ENCODE data around the gene NELFCD. TPM values are rescaled to one million over a fixed set of nuclear protein-coding genes. Genes with fewer than 3 reads are reported as not detected.

The NELFCD gene, protein sequence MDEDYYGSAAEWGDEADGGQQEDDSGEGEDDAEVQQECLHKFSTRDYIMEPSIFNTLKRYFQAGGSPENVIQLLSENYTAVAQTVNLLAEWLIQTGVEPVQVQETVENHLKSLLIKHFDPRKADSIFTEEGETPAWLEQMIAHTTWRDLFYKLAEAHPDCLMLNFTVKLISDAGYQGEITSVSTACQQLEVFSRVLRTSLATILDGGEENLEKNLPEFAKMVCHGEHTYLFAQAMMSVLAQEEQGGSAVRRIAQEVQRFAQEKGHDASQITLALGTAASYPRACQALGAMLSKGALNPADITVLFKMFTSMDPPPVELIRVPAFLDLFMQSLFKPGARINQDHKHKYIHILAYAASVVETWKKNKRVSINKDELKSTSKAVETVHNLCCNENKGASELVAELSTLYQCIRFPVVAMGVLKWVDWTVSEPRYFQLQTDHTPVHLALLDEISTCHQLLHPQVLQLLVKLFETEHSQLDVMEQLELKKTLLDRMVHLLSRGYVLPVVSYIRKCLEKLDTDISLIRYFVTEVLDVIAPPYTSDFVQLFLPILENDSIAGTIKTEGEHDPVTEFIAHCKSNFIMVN
- 40.7 and 44.1 TPM in 2 replicates for polyA plus RNA-seq (2013)

DNA sequence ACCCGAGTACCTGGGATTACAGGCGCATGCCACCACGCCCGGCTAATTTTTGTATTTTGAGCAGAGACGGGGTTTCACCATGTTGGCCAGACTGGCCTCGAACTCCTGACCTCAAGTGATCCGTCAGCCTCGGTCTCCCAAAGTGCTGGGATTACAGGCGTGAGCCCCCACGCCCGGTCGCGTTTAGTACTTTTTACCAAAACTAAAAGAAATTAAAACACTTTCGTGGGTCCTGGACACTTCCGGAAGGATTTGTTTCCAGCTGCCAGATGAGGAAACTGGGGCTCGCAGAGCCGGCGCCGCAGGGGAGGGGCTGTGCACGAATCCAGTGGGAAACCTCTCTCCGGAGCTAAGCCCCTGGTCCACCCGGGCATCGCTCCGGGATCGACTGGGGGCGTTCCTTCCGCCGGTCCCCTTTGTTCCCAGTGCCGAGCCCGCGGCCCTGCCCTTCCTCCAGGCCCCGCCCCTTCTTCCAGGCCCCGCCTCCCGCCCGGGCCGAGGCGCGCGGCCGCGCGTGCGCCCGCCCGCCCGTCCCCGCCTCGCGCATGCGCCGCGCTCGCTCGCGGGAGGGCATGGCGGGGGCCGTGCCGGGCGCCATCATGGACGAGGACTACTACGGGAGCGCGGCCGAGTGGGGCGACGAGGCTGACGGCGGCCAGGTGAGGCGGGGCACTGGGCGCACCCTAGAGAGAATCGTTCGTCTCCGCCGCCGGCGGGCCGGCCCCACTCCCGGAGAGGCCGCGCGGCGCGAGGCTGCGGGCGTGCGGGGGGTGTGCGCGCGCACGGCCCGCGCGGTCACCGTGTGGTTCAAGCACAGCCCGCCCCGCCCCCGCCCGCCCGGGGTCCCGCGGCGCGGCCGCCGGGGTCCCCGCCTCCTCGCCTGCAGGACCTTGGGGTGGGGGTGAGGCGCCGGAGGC lies at the start of gene NELFCD:
NELFCD (plus strand) TSS at position 546 of the 917 bp plus-strand sequence; CDS start at position 600, 54 bp downstream.
- Histone ChIP-seq H3K9ac (ENCODE audit: low read length) (peak within 1 kb of the TSS; percentile 85), H4K12ac (ENCODE audit: low read depth, low read length) (peak within 1 kb of the TSS; percentile 97), H3K4ac (ENCODE audit: low read depth, low read length) (peak within 1 kb of the TSS; percentile 80), H3K27ac (ENCODE audit: low read depth, low read length) (peak within 1 kb of the TSS; percentile 72), H2AK5ac (ENCODE audit: low read length) (no peak within 1 kb of the TSS), H2BK5ac (ENCODE audit: low read depth, low read length, poor library complexity) (peak within 1 kb of the TSS; percentile 98), H4K8ac (ENCODE audit: low read depth, low read length) (peak within 1 kb of the TSS; percentile 99), H3K4me3 (ENCODE audit: low read depth, low read length) (peak within 1 kb of the TSS; percentile 86), H3K36me3 (ENCODE audit: control insufficient read depth in 1 of 2, insufficient read depth in 2 of 2, low read length in 2 of 2) (no peaks in the 10 kb centered on the region), H3K14ac (ENCODE audit: low read length) (peak within 1 kb of the TSS; percentile 98), H4K91ac (ENCODE audit: low read depth, low read length) (peak within 1 kb of the TSS; percentile 99), H2BK12ac (ENCODE audit: low read length) (no peak within 1 kb of the TSS), H3K4me2 (ENCODE audit: low read length) (peak within 1 kb of the TSS; percentile 99), H3K9me3 (ENCODE audit: insufficient read depth, low read depth, low read length) (peaks cover 2% of the 10 kb centered on the region), H2AFZ (ENCODE audit: insufficient read depth, low read length, poor library complexity) (peak within 1 kb of the TSS; percentile 98), H3K18ac (ENCODE audit: low read length) (peak within 1 kb of the TSS; percentile 99), H2BK120ac (ENCODE audit: insufficient read depth, low read length, poor library complexity) (peak within 1 kb of the TSS; percentile 99), H3K4me1 (ENCODE audit: control insufficient read depth in 1 of 2, insufficient read depth in 2 of 2, low read length in 2 of 2) (peaks cover 3 to 13% of the 10 kb centered on the region in 2 experiments), H3K79me1 (ENCODE audit: low read length) (peaks cover 9% of the 10 kb centered on the region), H3K79me2 (ENCODE audit: control insufficient read depth, insufficient read depth, low read length, poor library complexity) (peaks cover 6% of the 10 kb centered on the region), H3K23ac (ENCODE audit: low read length) (no peak within 1 kb of the TSS), H3K27me3 (ENCODE audit: insufficient read depth, low read length) (no peaks in the 10 kb centered on the region)
- no CpG with 5 or more reads among the region's 109 CpGs for WGBS (ENCODE audit: extremely low coverage, insufficient coverage, insufficient read length)
- peak; percentile 74 to 93 for DNase-seq

DNA sequence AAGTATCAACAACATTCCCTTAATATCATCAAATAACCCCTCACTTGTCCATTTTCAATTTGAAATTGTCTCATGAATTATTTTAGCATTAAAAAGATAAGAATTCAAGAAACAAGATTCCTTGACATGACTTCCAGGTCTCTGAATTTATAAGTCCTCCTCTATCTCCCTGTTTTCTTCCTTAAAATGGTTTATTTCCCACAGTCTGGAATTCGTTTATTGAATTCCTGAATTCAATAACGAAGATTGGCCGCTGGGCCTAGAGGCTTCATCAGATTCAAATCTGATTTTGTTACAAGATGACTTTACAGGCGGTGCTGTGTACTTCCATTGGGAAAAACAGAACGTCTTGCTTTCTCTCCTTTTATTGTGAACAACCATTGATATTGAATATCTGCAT lies 48.9 kb upstream of the NELFCD start:
- no peak overlapping the region for H3K14ac ChIP-seq (ENCODE audit: low read length)

DNA sequence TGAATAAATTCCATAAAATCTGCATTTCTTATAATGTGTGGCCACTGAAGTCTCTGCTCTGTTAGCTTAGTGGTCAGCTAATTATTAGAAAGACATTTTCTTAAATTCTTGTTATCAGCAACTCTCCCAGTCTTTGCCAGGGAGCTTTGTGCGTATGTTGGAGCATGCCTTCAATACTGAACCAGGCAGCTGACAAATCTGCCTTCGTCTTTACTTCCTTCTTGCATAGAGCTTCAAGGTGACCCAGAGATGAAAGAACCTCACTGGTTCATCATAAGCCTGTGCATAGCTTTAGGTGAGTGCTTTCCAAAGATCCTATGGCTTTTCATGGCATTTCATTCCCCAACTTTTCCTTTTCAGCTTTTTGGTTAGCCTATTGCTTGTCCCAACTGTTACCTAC lies 43.0 kb upstream of the NELFCD start:
- Histone ChIP-seq H3K79me2 (ENCODE audit: control insufficient read depth, insufficient read depth, low read length, poor library complexity) (no peaks in the 10 kb centered on the region), H3K36me3 (ENCODE audit: control insufficient read depth in 1 of 2, insufficient read depth in 2 of 2, low read length in 2 of 2) (no peaks in the 10 kb centered on the region)
- WGBS (ENCODE audit: extremely low coverage, insufficient coverage, insufficient read length) = no CpG with 5 or more reads among the region's 2 CpGs

More for the DNA sequence above, 48.9 kb upstream of the NELFCD start:
- Histone ChIP-seq H2BK12ac (ENCODE audit: low read length) (no peak overlapping the region), H3K79me2 (ENCODE audit: control insufficient read depth, insufficient read depth, low read length, poor library complexity) (no peaks in the 10 kb centered on the region), H4K8ac (ENCODE audit: low read depth, low read length) (no peak overlapping the region), H2AFZ (ENCODE audit: insufficient read depth, low read length, poor library complexity) (no peak overlapping the region), H3K23ac (ENCODE audit: low read length) (no peak overlapping the region), H3K4me3 (ENCODE audit: low read depth, low read length) (no peak overlapping the region), H3K79me1 (ENCODE audit: low read length) (no peaks in the 10 kb centered on the region), H4K12ac (ENCODE audit: low read depth, low read length) (no peak overlapping the region), H3K4me2 (ENCODE audit: low read length) (no peak overlapping the region), H2BK120ac (ENCODE audit: insufficient read depth, low read length, poor library complexity) (no peak overlapping the region), H2BK5ac (ENCODE audit: low read depth, low read length, poor library complexity) (no peak overlapping the region), H4K91ac (ENCODE audit: low read depth, low read length) (no peak overlapping the region), H3K27ac (ENCODE audit: low read depth, low read length) (no peak overlapping the region), H3K18ac (ENCODE audit: low read length) (no peak overlapping the region), H3K36me3 (ENCODE audit: control insufficient read depth in 1 of 2, insufficient read depth in 2 of 2, low read length in 2 of 2) (no peaks in the 10 kb centered on the region), H3K27me3 (ENCODE audit: insufficient read depth, low read length) (no peaks in the 10 kb centered on the region), H2AK5ac (ENCODE audit: low read length) (no peak overlapping the region), H3K9me3 (ENCODE audit: insufficient read depth, low read depth, low read length) (no peaks in the 10 kb centered on the region), H3K9ac (ENCODE audit: low read length) (no peak overlapping the region), H3K4me1 (ENCODE audit: control insufficient read depth in 1 of 2, insufficient read depth in 2 of 2, low read length in 2 of 2) (no peaks in the 10 kb centered on the region), H3K4ac (ENCODE audit: low read depth, low read length) (no peak overlapping the region)
- no CpG with 5 or more reads among the region's 5 CpGs for WGBS (ENCODE audit: extremely low coverage, insufficient coverage, insufficient read length)
- DNase-seq = no peak

DNA sequence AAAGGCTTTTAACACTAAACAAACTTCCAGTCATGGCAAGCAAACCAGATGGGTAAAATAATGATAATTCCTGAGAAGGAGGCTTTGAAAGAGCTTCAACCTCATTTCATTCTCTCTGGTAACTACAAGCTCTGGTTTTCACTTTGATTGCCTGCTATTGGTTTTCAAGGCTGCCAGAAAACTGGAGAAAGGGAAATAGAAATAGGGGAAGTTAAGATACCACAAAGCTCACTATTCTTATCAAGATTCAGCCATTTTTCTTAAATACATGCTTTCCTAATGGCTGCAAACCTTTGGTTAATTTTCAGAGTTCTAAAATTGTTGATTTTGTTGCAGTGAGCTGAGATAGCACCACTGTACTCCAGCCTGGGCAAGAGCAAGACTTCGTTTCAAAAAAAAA lies 42.5 kb upstream of the NELFCD start:
- Histone ChIP-seq H3K9ac (ENCODE audit: low read length) (no peak overlapping the region), H2AFZ (ENCODE audit: insufficient read depth, low read length, poor library complexity) (no peak overlapping the region), H4K91ac (ENCODE audit: low read depth, low read length) (no peak overlapping the region), H3K4me1 (ENCODE audit: control insufficient read depth in 1 of 2, insufficient read depth in 2 of 2, low read length in 2 of 2) (no peaks in the 10 kb centered on the region), H2AK5ac (ENCODE audit: low read length) (no peak overlapping the region), H3K23ac (ENCODE audit: low read length) (no peak overlapping the region), H4K12ac (ENCODE audit: low read depth, low read length) (no peak overlapping the region), H3K14ac (ENCODE audit: low read length) (no peak overlapping the region), H3K27ac (ENCODE audit: low read depth, low read length) (no peak overlapping the region), H2BK12ac (ENCODE audit: low read length) (no peak overlapping the region), H3K4me2 (ENCODE audit: low read length) (no peak overlapping the region), H3K4ac (ENCODE audit: low read depth, low read length) (no peak overlapping the region), H3K18ac (ENCODE audit: low read length) (no peak overlapping the region), H3K9me3 (ENCODE audit: insufficient read depth, low read depth, low read length) (no peaks in the 10 kb centered on the region), H3K4me3 (ENCODE audit: low read depth, low read length) (no peak overlapping the region), H3K27me3 (ENCODE audit: insufficient read depth, low read length) (no peaks in the 10 kb centered on the region), H3K79me2 (ENCODE audit: control insufficient read depth, insufficient read depth, low read length, poor library complexity) (no peaks in the 10 kb centered on the region), H3K36me3 (ENCODE audit: control insufficient read depth in 1 of 2, insufficient read depth in 2 of 2, low read length in 2 of 2) (no peaks in the 10 kb centered on the region), H4K8ac (ENCODE audit: low read depth, low read length) (no peak overlapping the region), H3K79me1 (ENCODE audit: low read length) (no peaks in the 10 kb centered on the region), H2BK5ac (ENCODE audit: low read depth, low read length, poor library complexity) (no peak overlapping the region), H2BK120ac (ENCODE audit: insufficient read depth, low read length, poor library complexity) (no peak overlapping the region)
- WGBS (ENCODE audit: extremely low coverage, insufficient coverage, insufficient read length) = no CpG with 5 or more reads among the region's 1 CpG
- DNase-seq = no peak

More for the DNA sequence above, 43.0 kb upstream of the NELFCD start:
- no peak for DNase-seq
- Histone ChIP-seq H3K23ac (ENCODE audit: low read length) (no peak overlapping the region), H3K79me1 (ENCODE audit: low read length) (no peaks in the 10 kb centered on the region), H3K4me3 (ENCODE audit: low read depth, low read length) (no peak overlapping the region), H3K4ac (ENCODE audit: low read depth, low read length) (no peak overlapping the region), H3K4me2 (ENCODE audit: low read length) (no peak overlapping the region), H3K9ac (ENCODE audit: low read length) (no peak overlapping the region), H3K14ac (ENCODE audit: low read length) (no peak overlapping the region), H4K12ac (ENCODE audit: low read depth, low read length) (no peak overlapping the region), H2AK5ac (ENCODE audit: low read length) (no peak overlapping the region), H2AFZ (ENCODE audit: insufficient read depth, low read length, poor library complexity) (no peak overlapping the region), H3K4me1 (ENCODE audit: control insufficient read depth in 1 of 2, insufficient read depth in 2 of 2, low read length in 2 of 2) (no peaks in the 10 kb centered on the region), H2BK5ac (ENCODE audit: low read depth, low read length, poor library complexity) (no peak overlapping the region), H3K27me3 (ENCODE audit: insufficient read depth, low read length) (no peaks in the 10 kb centered on the region), H2BK120ac (ENCODE audit: insufficient read depth, low read length, poor library complexity) (no peak overlapping the region), H2BK12ac (ENCODE audit: low read length) (no peak overlapping the region), H3K27ac (ENCODE audit: low read depth, low read length) (no peak overlapping the region), H4K8ac (ENCODE audit: low read depth, low read length) (no peak overlapping the region), H3K9me3 (ENCODE audit: insufficient read depth, low read depth, low read length) (no peaks in the 10 kb centered on the region), H3K18ac (ENCODE audit: low read length) (no peak overlapping the region), H4K91ac (ENCODE audit: low read depth, low read length) (no peak overlapping the region)

Measured in trophoblast cell (in vitro differentiated cells and primary cell).